Astrocyte (in vitro differentiated cells and primary cell): ENCODE data around the gene OTX2.

ENCODE experiments used
- EZH2 ChIP-seq: IDR thresholded peaks from 2 replicates; pipeline ENCODE4 v1.6.1; 2012; ENCODE audit warnings: mild to moderate bottlenecking, low read length, inconsistent platforms; ENCODE audit not compliant: insufficient read depth
- TF ChIP-seq, protein P1 (sequence below): IDR thresholded peaks from 2 replicates; pipeline ENCODE4 v1.5.1; 2011; ENCODE audit warnings: low read depth, mild to moderate bottlenecking, inconsistent platforms, low read length, moderate library complexity; ENCODE audit not compliant: insufficient read depth

DNA sequence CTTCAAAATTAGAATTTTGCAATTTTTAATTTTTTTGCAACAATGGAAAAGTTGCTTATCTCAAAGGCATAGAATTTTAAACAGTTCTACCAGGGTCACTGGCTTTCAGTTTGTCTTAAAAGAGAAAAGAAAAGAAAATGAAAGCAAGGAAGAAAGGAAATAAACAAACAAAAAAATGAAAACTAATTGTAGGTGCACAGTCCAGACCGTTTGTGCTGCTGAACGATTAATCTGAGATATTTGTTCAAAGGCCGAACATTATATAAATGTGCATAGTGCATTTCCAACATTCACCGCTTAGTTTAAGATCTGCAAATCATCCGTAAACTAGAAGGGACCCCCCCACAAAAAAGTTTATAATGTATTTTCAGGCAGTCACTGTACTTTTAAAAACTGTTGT, 5.5 kb upstream of the OTX2 start:
- TF ChIP-seq, protein P1, sequence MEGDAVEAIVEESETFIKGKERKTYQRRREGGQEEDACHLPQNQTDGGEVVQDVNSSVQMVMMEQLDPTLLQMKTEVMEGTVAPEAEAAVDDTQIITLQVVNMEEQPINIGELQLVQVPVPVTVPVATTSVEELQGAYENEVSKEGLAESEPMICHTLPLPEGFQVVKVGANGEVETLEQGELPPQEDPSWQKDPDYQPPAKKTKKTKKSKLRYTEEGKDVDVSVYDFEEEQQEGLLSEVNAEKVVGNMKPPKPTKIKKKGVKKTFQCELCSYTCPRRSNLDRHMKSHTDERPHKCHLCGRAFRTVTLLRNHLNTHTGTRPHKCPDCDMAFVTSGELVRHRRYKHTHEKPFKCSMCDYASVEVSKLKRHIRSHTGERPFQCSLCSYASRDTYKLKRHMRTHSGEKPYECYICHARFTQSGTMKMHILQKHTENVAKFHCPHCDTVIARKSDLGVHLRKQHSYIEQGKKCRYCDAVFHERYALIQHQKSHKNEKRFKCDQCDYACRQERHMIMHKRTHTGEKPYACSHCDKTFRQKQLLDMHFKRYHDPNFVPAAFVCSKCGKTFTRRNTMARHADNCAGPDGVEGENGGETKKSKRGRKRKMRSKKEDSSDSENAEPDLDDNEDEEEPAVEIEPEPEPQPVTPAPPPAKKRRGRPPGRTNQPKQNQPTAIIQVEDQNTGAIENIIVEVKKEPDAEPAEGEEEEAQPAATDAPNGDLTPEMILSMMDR, result no peak
- TF ChIP-seq EZH2, result no peak
